CD14-positive monocyte (primary cell): ENCODE measurements around the gene KHDRBS1. TPM values are rescaled to one million over a fixed set of nuclear protein-coding genes. Genes with fewer than 3 reads are reported as not detected.
A peak's percentile ranks its signal among the peaks of the same experiment; 100 is the strongest.

Experiments used
- DNase-seq, 3 donors: peaks; one replicate each; pipeline ENCODE4 v3.0.0-alpha.2; 2011 to 2022
- H2AFZ ChIP-seq: 2 replicates; pipeline ENCODE4 v1.6.0; 2012; ENCODE audit warnings: mild to moderate bottlenecking, low read depth, low read length, inconsistent platforms; ENCODE audit not compliant: insufficient read depth, poor library complexity, severe bottlenecking
- H3K27ac ChIP-seq, 2 donors: 1 replicate in 1 of 2; 2 replicates in 1 of 2; pipeline ENCODE4 v1.5.1; 2012 to 2013; ENCODE audit warnings: low read length in 2 of 2, control low read depth in 1 of 2, inconsistent platforms in 1 of 2, low read depth in 1 of 2, mild to moderate bottlenecking in 1 of 2
- H3K27me3 ChIP-seq, 2 donors: one replicate each; pipeline versions ENCODE4 v1.6.0 to v1.6.1; 2011 to 2013; ENCODE audit warnings: low read length in 2 of 2; ENCODE audit not compliant: control insufficient read depth in 2 of 2, insufficient read depth in 2 of 2
- H3K36me3 ChIP-seq, 2 donors: replicated peaks in 1 of 2; 1 replicate in 1 of 2; 2 replicates in 1 of 2; pipeline versions ENCODE4 v1.5.1 to v1.6.1; 2012 to 2013; ENCODE audit warnings: low read length in 2 of 2, control low read depth in 1 of 2, inconsistent platforms in 1 of 2, mild to moderate bottlenecking in 1 of 2; ENCODE audit not compliant: insufficient read depth in 2 of 2, control insufficient read depth in 1 of 2
- H3K4me1 ChIP-seq, 2 donors: 1 replicate in 1 of 2; 2 replicates in 1 of 2; pipeline versions ENCODE4 v1.5.1 to v1.6.1; 2012 to 2013; ENCODE audit warnings: low read length in 2 of 2, control low read depth in 1 of 2, inconsistent platforms in 1 of 2, mild to moderate bottlenecking in 1 of 2, moderate library complexity in 1 of 2; ENCODE audit not compliant: insufficient read depth in 2 of 2, control insufficient read depth in 1 of 2
- H3K4me2 ChIP-seq: replicated peaks from 2 replicates; pipeline ENCODE3; 2012; ENCODE audit warnings: low read length, moderate library complexity, mild to moderate bottlenecking; ENCODE audit not compliant: poor library complexity, severe bottlenecking; ENCODE audit errors: extremely low read depth
- H3K4me3 ChIP-seq, 3 experiments: fragments of 200-600 bp in 1 of 3; sonication (generic) in 1 of 3; replicated peaks in 1 of 3; 1 replicate in 2 of 3; 2 replicates in 1 of 3; pipeline ENCODE4 v1.5.1; 2011 to 2013; ENCODE audit warnings: low read length in 3 of 3, mild to moderate bottlenecking in 3 of 3, control low read depth in 2 of 3, low read depth in 2 of 3, inconsistent platforms in 1 of 3, moderate library complexity in 1 of 3
- H3K79me2 ChIP-seq: 2 replicates; pipeline ENCODE4 v1.6.0; 2012; ENCODE audit warnings: mild to moderate bottlenecking, control low read depth, inconsistent platforms, low read length, moderate library complexity; ENCODE audit not compliant: insufficient read depth
- H3K9ac ChIP-seq: 2 replicates; pipeline ENCODE4 v1.6.0; 2017; ENCODE audit warnings: low read length, mild to moderate bottlenecking; ENCODE audit not compliant: insufficient read depth, poor library complexity, severe bottlenecking
- H3K9me3 ChIP-seq, 2 donors: replicated peaks in 1 of 2; 1 replicate in 1 of 2; 2 replicates in 1 of 2; pipeline versions ENCODE4 v1.5.1 to v1.6.1; 2012 to 2013; ENCODE audit warnings: low read length in 2 of 2, control low read depth in 1 of 2; ENCODE audit not compliant: control insufficient read depth in 1 of 2, insufficient read depth in 1 of 2
- H4K20me1 ChIP-seq: 2 replicates; pipeline ENCODE4 v1.6.0; 2012; ENCODE audit warnings: mild to moderate bottlenecking, low read length, control low read depth, moderate library complexity; ENCODE audit not compliant: insufficient read depth
- H3K27ac Mint-ChIP-seq, 7 donors: one replicate each; pipeline ENCODE4 v1.8.0; 2020; ENCODE audit warnings: mild to moderate bottlenecking in 7 of 7, mixed read lengths in 7 of 7, moderate library complexity in 6 of 7, inconsistent platforms in 2 of 7
- H3K27me3 Mint-ChIP-seq, 3 donors: one replicate each; pipeline ENCODE4 v1.8.0; 2021 to 2022; ENCODE audit warnings: low read depth in 3 of 3, mild to moderate bottlenecking in 3 of 3, mixed read lengths in 3 of 3, moderate library complexity in 3 of 3, inconsistent platforms in 1 of 3
- H3K36me3 Mint-ChIP-seq, 2 donors: one replicate each; pipeline ENCODE4 v1.8.0; 2020; ENCODE audit warnings: mixed read lengths in 2 of 2, inconsistent platforms in 1 of 2, mild to moderate bottlenecking in 1 of 2
- H3K4me1 Mint-ChIP-seq: one replicate; pipeline ENCODE4 v1.8.0; 2020; ENCODE audit warnings: mild to moderate bottlenecking, mixed read lengths
- H3K4me3 Mint-ChIP-seq, 2 donors: one replicate each; pipeline ENCODE4 v1.8.0; 2020; ENCODE audit warnings: mild to moderate bottlenecking in 2 of 2, mixed read lengths in 2 of 2, moderate library complexity in 1 of 2
- H3K9me3 Mint-ChIP-seq, 7 donors: one replicate each; pipeline ENCODE4 v1.8.0; 2020 to 2022; ENCODE audit warnings: mixed read lengths in 7 of 7, mild to moderate bottlenecking in 6 of 7, moderate library complexity in 6 of 7, inconsistent platforms in 2 of 7
- WGBS: methylation state at CpG from one replicate; pipeline ENCODE4 v1.1.5; 2013; ENCODE audit warnings: missing lambda C conversion rate; ENCODE audit not compliant: insufficient coverage; 5-methylcytosine and 5-hydroxymethylcytosine counted together
- intact Hi-C, 2 donors: fragments of 100-400 bp; cut with micrococcal nuclease; formaldehyde crosslinking; loops; one replicate each; pipeline versions ENCODE4 v1.15.0 to v1.15.1; 2023
- polyA plus RNA-seq, 3 donors: library from polyadenylated mRNA; depleted of rRNA in 1 of 3; unstranded in 2 of 3; stranded (reverse) in 1 of 3; fragments of 300-500 nt in 2 of 3; fragments of >200 nt in 1 of 3; fragmentation: Illumina TruSeq in 2 of 3; gene quantifications; 1 replicate in 2 of 3; 2 replicates in 1 of 3; pipeline ENCODE4 v1.2.3, GENCODE V29; 2012 to 2021
- TF ChIP-seq, protein P1 (sequence below): fragments of 200-600 bp; IDR thresholded peaks from one replicate; pipeline ENCODE4 v1.8.0; 2022; ENCODE audit warnings: antibody characterized with exemption, mild to moderate bottlenecking

The KHDRBS1 gene
- polyA plus RNA-seq, 3 donors: 40.7 to 65.6 (median 51.6) TPM

DNA sequence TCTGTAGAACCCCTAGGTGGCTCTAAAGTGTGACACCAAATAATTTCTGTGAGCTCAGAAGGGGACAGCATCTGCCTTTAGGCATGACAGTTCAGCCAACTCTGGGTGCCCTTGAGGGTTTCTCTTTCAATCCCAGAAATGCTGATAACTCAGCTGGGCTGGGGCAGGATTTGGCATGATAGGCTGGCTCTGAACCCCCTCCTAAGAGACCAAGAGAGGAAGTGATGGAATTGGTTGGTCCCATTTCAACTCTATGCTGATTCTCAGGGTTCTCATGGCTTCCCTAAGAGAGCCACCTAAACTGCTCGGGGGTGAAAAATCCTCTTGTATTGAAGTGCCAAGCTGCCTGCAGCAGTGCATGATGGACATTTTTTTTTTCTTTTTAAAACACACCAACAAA is 30.6 kb downstream of the KHDRBS1 start:
- H3K27ac ChIP-seq: no peak overlapping the region
- H3K36me3 ChIP-seq: peaks cover 28 to 61% of the 10 kb centered on the region in 2 donors
- H3K9ac ChIP-seq: no peak overlapping the region
- peaks cover 13% of the 10 kb centered on the region for H3K79me2 ChIP-seq
- Mint-ChIP-seq H3K27me3 (peaks cover 0 to 2% (median 0%) of the 10 kb centered on the region in 3 donors), H3K9me3 (no peaks in the 10 kb centered on the region), H3K4me1 (peaks cover 18% of the 10 kb centered on the region), H3K4me3 (no peak overlapping the region), H3K36me3 (peaks cover 39 to 60% of the 10 kb centered on the region in 2 donors), H3K27ac (peak overlapping the region in 4 of 7 donors; percentile 50 to 72 (median 58))
- H3K4me3 ChIP-seq: no peak overlapping the region
- H3K4me1 ChIP-seq: peaks cover 22 to 25% of the 10 kb centered on the region in 2 donors
- H3K4me2 ChIP-seq: no peak overlapping the region
- no peaks in the 10 kb centered on the region for H3K27me3 ChIP-seq
- intact Hi-C loops: no loop called here
- DNase-seq: no peak
- WGBS: no CpG with 5 or more reads among the region's 1 CpG
- H3K9me3 ChIP-seq: no peaks in the 10 kb centered on the region
- TF ChIP-seq, protein P1, sequence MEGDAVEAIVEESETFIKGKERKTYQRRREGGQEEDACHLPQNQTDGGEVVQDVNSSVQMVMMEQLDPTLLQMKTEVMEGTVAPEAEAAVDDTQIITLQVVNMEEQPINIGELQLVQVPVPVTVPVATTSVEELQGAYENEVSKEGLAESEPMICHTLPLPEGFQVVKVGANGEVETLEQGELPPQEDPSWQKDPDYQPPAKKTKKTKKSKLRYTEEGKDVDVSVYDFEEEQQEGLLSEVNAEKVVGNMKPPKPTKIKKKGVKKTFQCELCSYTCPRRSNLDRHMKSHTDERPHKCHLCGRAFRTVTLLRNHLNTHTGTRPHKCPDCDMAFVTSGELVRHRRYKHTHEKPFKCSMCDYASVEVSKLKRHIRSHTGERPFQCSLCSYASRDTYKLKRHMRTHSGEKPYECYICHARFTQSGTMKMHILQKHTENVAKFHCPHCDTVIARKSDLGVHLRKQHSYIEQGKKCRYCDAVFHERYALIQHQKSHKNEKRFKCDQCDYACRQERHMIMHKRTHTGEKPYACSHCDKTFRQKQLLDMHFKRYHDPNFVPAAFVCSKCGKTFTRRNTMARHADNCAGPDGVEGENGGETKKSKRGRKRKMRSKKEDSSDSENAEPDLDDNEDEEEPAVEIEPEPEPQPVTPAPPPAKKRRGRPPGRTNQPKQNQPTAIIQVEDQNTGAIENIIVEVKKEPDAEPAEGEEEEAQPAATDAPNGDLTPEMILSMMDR: no peak
- no peak overlapping the region for H2AFZ ChIP-seq
- peaks cover 44% of the 10 kb centered on the region for H4K20me1 ChIP-seq

GRCh38 chr1:32045772-32046171 is 32.1 kb downstream of the KHDRBS1 start:
- TF ChIP-seq, protein P1: no peak
- Mint-ChIP-seq H3K9me3 (no peaks in the 10 kb centered on the region), H3K36me3 (peaks cover 49 to 55% of the 10 kb centered on the region in 2 donors), H3K4me3 (no peak overlapping the region), H3K27me3 (peaks cover 0 to 2% (median 0%) of the 10 kb centered on the region in 3 donors), H3K4me1 (peaks cover 18% of the 10 kb centered on the region), H3K27ac (peak overlapping the region; percentile 77 to 95 (median 92))
- H3K27me3 ChIP-seq: no peaks in the 10 kb centered on the region
- peaks cover 22 to 25% of the 10 kb centered on the region in 2 donors for H3K4me1 ChIP-seq
- no peak overlapping the region for H3K9ac ChIP-seq
- peaks cover 7% of the 10 kb centered on the region for H3K79me2 ChIP-seq
- H3K4me2 ChIP-seq: peak overlapping the region; percentile 17
- peaks cover 35% of the 10 kb centered on the region for H4K20me1 ChIP-seq
- H3K27ac ChIP-seq: peak overlapping the region in 1 of 2 donors; percentile 39
- peaks cover 44 to 60% of the 10 kb centered on the region in 2 donors for H3K36me3 ChIP-seq
- H2AFZ ChIP-seq: no peak overlapping the region
- intact Hi-C loops: no loop called here
- no peak overlapping the region for H3K4me3 ChIP-seq
- peak; percentile 76 to 88 (median 85) for DNase-seq
- WGBS: 60% methylated on average over 1 of the region's 2 CpGs
- H3K9me3 ChIP-seq: no peaks in the 10 kb centered on the region
